GM23338 (cell line): ENCODE measurements around the gene ALKAL2. TPM values are rescaled to one million over a fixed set of nuclear protein-coding genes. Genes with fewer than 3 reads are reported as not detected.

ENCODE experiments used
- ATAC-seq: fragments of 200-7000 bp; cut with Tn5 transposase; 3 replicates; pipeline ENCODE4 v1.9.1; 2020
- DNase-seq: peaks from one replicate; pipeline ENCODE4 v3.0.0-alpha.2; 2015; ENCODE audit warnings: low spot score
- H2AFZ ChIP-seq: fragments of 200-600 bp; sonication (generic); 2 replicates; pipeline ENCODE4 v1.8.0; 2016; ENCODE audit warnings: antibody characterized with exemption, mild to moderate bottlenecking, moderate library complexity
- H3F3A ChIP-seq: fragments of 200-600 bp; sonication (generic); replicated peaks from 2 replicates; pipeline ENCODE4 v1.8.0; 2017; ENCODE audit warnings: antibody characterized with exemption, mixed run types, low read depth
- H3K27ac ChIP-seq: fragments of 200-600 bp; sonication (generic); 2 replicates; pipeline ENCODE4 v1.6.1; 2016; ENCODE audit warnings: low read depth
- H3K27me3 ChIP-seq: fragments of 200-600 bp; sonication (generic); 2 replicates; pipeline ENCODE4 v1.8.0; 2016; ENCODE audit warnings: mild to moderate bottlenecking, mixed run types, moderate library complexity; ENCODE audit not compliant: insufficient read depth
- H3K36me3 ChIP-seq: fragments of 200-600 bp; sonication (generic); 2 replicates; pipeline ENCODE4 v1.8.0; 2016; ENCODE audit warnings: mild to moderate bottlenecking; ENCODE audit not compliant: insufficient read depth
- H3K4me1 ChIP-seq: fragments of 200-600 bp; sonication (generic); 2 replicates; pipeline ENCODE4 v1.8.0; 2016; ENCODE audit warnings: mild to moderate bottlenecking, moderate library complexity; ENCODE audit not compliant: insufficient read depth
- H3K4me2 ChIP-seq: fragments of 200-600 bp; sonication (generic); 2 replicates; pipeline ENCODE4 v1.7.1; 2017; ENCODE audit warnings: mixed run types
- H3K4me3 ChIP-seq: fragments of 200-600 bp; sonication (generic); 2 replicates; pipeline ENCODE4 v1.6.1; 2016; ENCODE audit warnings: mixed run types
- H3K79me2 ChIP-seq: fragments of 200-600 bp; sonication (generic); replicated peaks from 2 replicates; pipeline ENCODE4 v1.8.0; 2017; ENCODE audit warnings: mild to moderate bottlenecking; ENCODE audit not compliant: insufficient read depth
- H3K9me2 ChIP-seq: fragments of 200-600 bp; sonication (generic); 2 replicates; pipeline ENCODE4 v1.8.0; 2017; ENCODE audit not compliant: insufficient read depth
- H4K20me1 ChIP-seq: fragments of 200-600 bp; sonication (generic); replicated peaks from 2 replicates; pipeline ENCODE4 v1.8.0; 2017; ENCODE audit warnings: mild to moderate bottlenecking; ENCODE audit not compliant: insufficient read depth
- H3K27ac Mint-ChIP-seq: 2 replicates; pipeline ENCODE4 v1.8.0; 2020; ENCODE audit warnings: inconsistent platforms, mild to moderate bottlenecking, moderate library complexity, mixed read lengths
- H3K27me3 Mint-ChIP-seq: 3 replicates; pipeline ENCODE4 v1.8.0; 2022; ENCODE audit warnings: low read depth, mild to moderate bottlenecking, moderate library complexity, mixed read lengths, inconsistent platforms; ENCODE audit not compliant: insufficient read depth, poor library complexity
- H3K36me3 Mint-ChIP-seq: 3 replicates; pipeline ENCODE4 v1.8.0; 2021; ENCODE audit warnings: low read depth, mild to moderate bottlenecking, inconsistent platforms, moderate library complexity, mixed read lengths
- H3K4me1 Mint-ChIP-seq: 3 replicates; pipeline ENCODE4 v1.8.0; 2020; ENCODE audit warnings: mild to moderate bottlenecking, inconsistent platforms, mixed read lengths
- H3K4me3 Mint-ChIP-seq: 3 replicates; pipeline ENCODE4 v1.8.0; 2021; ENCODE audit warnings: moderate library complexity, mild to moderate bottlenecking, inconsistent platforms, mixed read lengths
- H3K9me3 Mint-ChIP-seq: 3 replicates; pipeline ENCODE4 v1.8.0; 2020; ENCODE audit warnings: moderate library complexity, mild to moderate bottlenecking, inconsistent platforms, mixed read lengths
- CREB1 ChIP-seq: fragments of 250-450 bp; sonication (Bioruptor Pico); IDR thresholded peaks from 2 replicates; pipeline ENCODE4 v1.5.0; 2020; ENCODE audit warnings: low read depth, mild to moderate bottlenecking, moderate library complexity
- ETS1 ChIP-seq: IDR thresholded peaks from 2 replicates; pipeline ENCODE4 v1.6.1; 2016; ENCODE audit warnings: antibody characterized with exemption
- EZH2phosphoT487 ChIP-seq: fragments of 200-600 bp; sonication (generic); IDR thresholded peaks from one replicate; pipeline ENCODE4 v1.8.1; 2018; ENCODE audit warnings: antibody characterized with exemption; ENCODE audit not compliant: unreplicated experiment
- JUNB ChIP-seq: IDR thresholded peaks from one replicate; pipeline ENCODE4 v1.6.1; 2016; ENCODE audit warnings: antibody characterized with exemption; ENCODE audit not compliant: unreplicated experiment
- NANOG ChIP-seq: IDR thresholded peaks from 2 replicates; pipeline ENCODE4 v1.6.1; 2016; ENCODE audit warnings: antibody characterized with exemption, borderline replicate concordance
- POLR2AphosphoS5 ChIP-seq: IDR thresholded peaks from 2 replicates; pipeline ENCODE4 v1.6.1; 2016; ENCODE audit warnings: antibody characterized with exemption, low read depth
- ZNF114 ChIP-seq: fragments of 250-450 bp; sonication (Bioruptor Pico); IDR thresholded peaks from 2 replicates; pipeline ENCODE4 v1.5.0; 2020; ENCODE audit warnings: mild to moderate bottlenecking, moderate library complexity
- ZNF331 ChIP-seq: fragments of 250-450 bp; sonication (Bioruptor Pico); IDR thresholded peaks from 2 replicates; pipeline ENCODE4 v1.5.0; 2020; ENCODE audit warnings: low read depth, mild to moderate bottlenecking, moderate library complexity
- polyA plus RNA-seq: library from polyadenylated mRNA; unstranded; fragments of >200 nt; fragmentation: Nextera tagmentation; extraction: Ambion mirVana; gene quantifications from 2 replicates; pipeline ENCODE4 v1.2.1, GENCODE V29; 2016
- total RNA-seq: library from RNA; depleted of rRNA; stranded (reverse); fragments of >200 nt; shearing (Covaris generic); gene quantifications from 2 replicates; pipeline ENCODE4 v1.2.3, GENCODE V29; 2014
- TF ChIP-seq, protein P1 (sequence below): fragments of 250-450 bp; sonication (Bioruptor Pico); IDR thresholded peaks from 2 replicates; pipeline ENCODE4 v1.5.0; 2020; ENCODE audit warnings: mild to moderate bottlenecking, moderate library complexity
- TF ChIP-seq, protein P2 (sequence below): IDR thresholded peaks from one replicate; pipeline ENCODE4 v1.6.1; 2018; ENCODE audit warnings: antibody characterized with exemption; ENCODE audit not compliant: unreplicated experiment

The ALKAL2 gene
- total and polyA plus RNA-seq, 2 experiments from 2014 or later, result 6.4 to 12.1 TPM

GRCh38 chr2:283996-284794 lies 3.7 kb downstream of the ALKAL2 start (continued):
- TF ChIP-seq NANOG (no peak), JUNB (no peak)

DNA sequence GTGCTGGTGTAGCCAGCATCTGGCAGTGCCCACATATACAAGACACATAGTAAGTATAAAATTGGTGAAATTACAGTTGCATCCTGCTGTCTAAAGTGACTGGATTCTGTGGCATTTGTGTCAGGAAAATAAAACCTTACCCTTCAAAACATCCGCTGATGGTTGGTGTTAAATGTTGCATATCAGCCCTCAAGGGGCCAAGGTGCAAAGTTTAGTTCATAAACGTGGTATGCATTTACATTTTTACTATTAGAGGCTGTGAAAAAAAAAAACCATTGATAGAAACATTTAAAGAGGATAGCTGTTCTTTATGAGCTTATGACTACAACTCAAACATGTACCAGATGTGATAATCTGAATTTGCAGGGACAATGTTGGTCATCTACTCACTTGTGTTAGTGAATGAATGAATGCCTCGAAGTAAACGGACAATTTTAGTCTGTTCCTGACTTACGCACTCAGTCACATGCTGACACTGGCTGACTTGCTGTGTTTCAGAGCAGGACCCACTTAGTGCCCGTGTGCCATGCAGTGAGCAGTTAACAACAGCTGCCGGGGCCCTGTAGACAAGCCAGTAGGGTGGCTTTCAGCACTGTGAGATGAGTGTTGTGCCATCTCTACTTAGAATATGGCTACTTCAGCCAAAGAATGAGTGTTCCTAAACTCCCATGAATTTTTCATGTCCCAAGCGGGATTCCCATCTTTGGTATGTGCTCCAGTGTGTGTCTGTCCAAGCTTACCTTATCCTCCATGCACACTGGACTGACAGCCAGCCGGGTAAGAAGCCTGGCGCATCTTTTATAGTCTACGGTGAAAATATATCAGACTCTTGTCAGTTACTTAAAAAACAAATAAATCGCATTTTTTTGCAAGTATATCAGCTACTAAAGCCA lies 5.3 kb downstream of the ALKAL2 start:
- Histone ChIP-seq H3K4me1 (peaks cover 43% of the 10 kb centered on the region), H3K79me2 (peaks cover 17% of the 10 kb centered on the region), H3K4me3 (no peak overlapping the region), H3K27ac (no peak overlapping the region), H3K9me2 (no peaks in the 10 kb centered on the region), H3K27me3 (peaks cover 21% of the 10 kb centered on the region), H3K36me3 (peaks cover 30% of the 10 kb centered on the region), H3F3A (peaks cover 15% of the 10 kb centered on the region), H2AFZ (no peak overlapping the region), H3K4me2 (no peak overlapping the region), H4K20me1 (peaks cover 7% of the 10 kb centered on the region)
- H3K36me3 Mint-ChIP-seq, result peaks cover 38% of the 10 kb centered on the region
- no peaks in the 10 kb centered on the region; the same call in 2 of the 3 replicates for H3K9me3 Mint-ChIP-seq
- H3K27me3 Mint-ChIP-seq, result peaks cover 23% of the 10 kb centered on the region
- ATAC-seq, result no peak
- H3K4me3 Mint-ChIP-seq, result no peak overlapping the region
- no peak for DNase-seq
- H3K4me1 Mint-ChIP-seq, result peaks cover 42% of the 10 kb centered on the region
- no peak overlapping the region for H3K27ac Mint-ChIP-seq
- TF ChIP-seq, protein P1, sequence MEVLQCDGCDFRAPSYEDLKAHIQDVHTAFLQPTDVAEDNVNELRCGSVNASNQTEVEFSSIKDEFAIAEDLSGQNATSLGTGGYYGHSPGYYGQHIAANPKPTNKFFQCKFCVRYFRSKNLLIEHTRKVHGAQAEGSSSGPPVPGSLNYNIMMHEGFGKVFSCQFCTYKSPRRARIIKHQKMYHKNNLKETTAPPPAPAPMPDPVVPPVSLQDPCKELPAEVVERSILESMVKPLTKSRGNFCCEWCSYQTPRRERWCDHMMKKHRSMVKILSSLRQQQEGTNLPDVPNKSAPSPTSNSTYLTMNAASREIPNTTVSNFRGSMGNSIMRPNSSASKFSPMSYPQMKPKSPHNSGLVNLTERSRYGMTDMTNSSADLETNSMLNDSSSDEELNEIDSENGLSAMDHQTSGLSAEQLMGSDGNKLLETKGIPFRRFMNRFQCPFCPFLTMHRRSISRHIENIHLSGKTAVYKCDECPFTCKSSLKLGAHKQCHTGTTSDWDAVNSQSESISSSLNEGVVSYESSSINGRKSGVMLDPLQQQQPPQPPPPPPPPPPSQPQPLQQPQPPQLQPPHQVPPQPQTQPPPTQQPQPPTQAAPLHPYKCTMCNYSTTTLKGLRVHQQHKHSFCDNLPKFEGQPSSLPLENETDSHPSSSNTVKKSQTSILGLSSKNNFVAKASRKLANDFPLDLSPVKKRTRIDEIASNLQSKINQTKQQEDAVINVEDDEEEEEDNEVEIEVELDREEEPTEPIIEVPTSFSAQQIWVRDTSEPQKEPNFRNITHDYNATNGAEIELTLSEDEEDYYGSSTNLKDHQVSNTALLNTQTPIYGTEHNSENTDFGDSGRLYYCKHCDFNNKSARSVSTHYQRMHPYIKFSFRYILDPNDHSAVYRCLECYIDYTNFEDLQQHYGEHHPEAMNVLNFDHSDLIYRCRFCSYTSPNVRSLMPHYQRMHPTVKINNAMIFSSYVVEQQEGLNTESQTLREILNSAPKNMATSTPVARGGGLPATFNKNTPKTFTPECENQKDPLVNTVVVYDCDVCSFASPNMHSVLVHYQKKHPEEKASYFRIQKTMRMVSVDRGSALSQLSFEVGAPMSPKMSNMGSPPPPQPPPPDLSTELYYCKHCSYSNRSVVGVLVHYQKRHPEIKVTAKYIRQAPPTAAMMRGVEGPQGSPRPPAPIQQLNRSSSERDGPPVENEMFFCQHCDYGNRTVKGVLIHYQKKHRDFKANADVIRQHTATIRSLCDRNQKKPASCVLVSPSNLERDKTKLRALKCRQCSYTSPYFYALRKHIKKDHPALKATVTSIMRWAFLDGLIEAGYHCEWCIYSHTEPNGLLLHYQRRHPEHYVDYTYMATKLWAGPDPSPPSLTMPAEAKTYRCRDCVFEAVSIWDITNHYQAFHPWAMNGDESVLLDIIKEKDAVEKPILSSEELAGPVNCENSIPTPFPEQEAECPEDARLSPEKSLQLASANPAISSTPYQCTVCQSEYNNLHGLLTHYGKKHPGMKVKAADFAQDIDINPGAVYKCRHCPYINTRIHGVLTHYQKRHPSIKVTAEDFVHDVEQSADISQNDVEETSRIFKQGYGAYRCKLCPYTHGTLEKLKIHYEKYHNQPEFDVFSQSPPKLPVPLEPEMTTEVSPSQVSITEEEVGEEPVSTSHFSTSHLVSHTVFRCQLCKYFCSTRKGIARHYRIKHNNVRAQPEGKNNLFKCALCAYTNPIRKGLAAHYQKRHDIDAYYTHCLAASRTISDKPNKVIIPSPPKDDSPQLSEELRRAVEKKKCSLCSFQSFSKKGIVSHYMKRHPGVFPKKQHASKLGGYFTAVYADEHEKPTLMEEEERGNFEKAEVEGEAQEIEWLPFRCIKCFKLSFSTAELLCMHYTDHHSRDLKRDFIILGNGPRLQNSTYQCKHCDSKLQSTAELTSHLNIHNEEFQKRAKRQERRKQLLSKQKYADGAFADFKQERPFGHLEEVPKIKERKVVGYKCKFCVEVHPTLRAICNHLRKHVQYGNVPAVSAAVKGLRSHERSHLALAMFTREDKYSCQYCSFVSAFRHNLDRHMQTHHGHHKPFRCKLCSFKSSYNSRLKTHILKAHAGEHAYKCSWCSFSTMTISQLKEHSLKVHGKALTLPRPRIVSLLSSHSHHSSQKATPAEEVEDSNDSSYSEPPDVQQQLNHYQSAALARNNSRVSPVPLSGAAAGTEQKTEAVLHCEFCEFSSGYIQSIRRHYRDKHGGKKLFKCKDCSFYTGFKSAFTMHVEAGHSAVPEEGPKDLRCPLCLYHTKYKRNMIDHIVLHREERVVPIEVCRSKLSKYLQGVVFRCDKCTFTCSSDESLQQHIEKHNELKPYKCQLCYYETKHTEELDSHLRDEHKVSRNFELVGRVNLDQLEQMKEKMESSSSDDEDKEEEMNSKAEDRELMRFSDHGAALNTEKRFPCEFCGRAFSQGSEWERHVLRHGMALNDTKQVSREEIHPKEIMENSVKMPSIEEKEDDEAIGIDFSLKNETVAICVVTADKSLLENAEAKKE (CRISPR knock-in tag), result no peak
- TF ChIP-seq POLR2AphosphoS5 (no peak), ZNF331 (no peak), ETS1 (no peak), ZNF114 (no peak), CREB1 (CRISPR knock-in tag) (no peak), EZH2phosphoT487 (no peak), JUNB (no peak)
- TF ChIP-seq, protein P2, sequence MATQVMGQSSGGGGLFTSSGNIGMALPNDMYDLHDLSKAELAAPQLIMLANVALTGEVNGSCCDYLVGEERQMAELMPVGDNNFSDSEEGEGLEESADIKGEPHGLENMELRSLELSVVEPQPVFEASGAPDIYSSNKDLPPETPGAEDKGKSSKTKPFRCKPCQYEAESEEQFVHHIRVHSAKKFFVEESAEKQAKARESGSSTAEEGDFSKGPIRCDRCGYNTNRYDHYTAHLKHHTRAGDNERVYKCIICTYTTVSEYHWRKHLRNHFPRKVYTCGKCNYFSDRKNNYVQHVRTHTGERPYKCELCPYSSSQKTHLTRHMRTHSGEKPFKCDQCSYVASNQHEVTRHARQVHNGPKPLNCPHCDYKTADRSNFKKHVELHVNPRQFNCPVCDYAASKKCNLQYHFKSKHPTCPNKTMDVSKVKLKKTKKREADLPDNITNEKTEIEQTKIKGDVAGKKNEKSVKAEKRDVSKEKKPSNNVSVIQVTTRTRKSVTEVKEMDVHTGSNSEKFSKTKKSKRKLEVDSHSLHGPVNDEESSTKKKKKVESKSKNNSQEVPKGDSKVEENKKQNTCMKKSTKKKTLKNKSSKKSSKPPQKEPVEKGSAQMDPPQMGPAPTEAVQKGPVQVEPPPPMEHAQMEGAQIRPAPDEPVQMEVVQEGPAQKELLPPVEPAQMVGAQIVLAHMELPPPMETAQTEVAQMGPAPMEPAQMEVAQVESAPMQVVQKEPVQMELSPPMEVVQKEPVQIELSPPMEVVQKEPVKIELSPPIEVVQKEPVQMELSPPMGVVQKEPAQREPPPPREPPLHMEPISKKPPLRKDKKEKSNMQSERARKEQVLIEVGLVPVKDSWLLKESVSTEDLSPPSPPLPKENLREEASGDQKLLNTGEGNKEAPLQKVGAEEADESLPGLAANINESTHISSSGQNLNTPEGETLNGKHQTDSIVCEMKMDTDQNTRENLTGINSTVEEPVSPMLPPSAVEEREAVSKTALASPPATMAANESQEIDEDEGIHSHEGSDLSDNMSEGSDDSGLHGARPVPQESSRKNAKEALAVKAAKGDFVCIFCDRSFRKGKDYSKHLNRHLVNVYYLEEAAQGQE, result no peak
